Activated naive CD4-positive, alpha-beta T cell treated with anti-CD3 and anti-CD28 coated beads, Interleukin-2, amount 10 ng/mL, durations not matched to agents 7 days and 5 days (primary cell): Measurements from ENCODE around the gene SLC6A6.
A peak's percentile ranks its signal among the peaks of the same experiment; 100 is the strongest.

Source experiments
- CTCF ChIA-PET: fragments of 350-600 bp; sonication (Branson Sonifier 250); formaldehyde crosslinking; loops from one replicate; lab custom pipeline; 2021; ENCODE audit warnings: antibody characterized with exemption; lab: Charles Lee
- DNase-seq: peaks from one replicate; pipeline ENCODE4 v3.0.0-alpha.2; 2020
- H3K27ac Mint-ChIP-seq: one replicate; pipeline ENCODE4 v1.8.0; 2021; ENCODE audit warnings: mild to moderate bottlenecking, moderate library complexity, mixed read lengths
- H3K27me3 Mint-ChIP-seq: one replicate; pipeline ENCODE4 v1.8.0; 2021; ENCODE audit warnings: mild to moderate bottlenecking, mixed read lengths
- H3K36me3 Mint-ChIP-seq: one replicate; pipeline ENCODE4 v1.8.0; 2021; ENCODE audit warnings: mixed read lengths
- H3K4me1 Mint-ChIP-seq: one replicate; pipeline ENCODE4 v1.8.0; 2021; ENCODE audit warnings: mixed read lengths
- H3K4me3 Mint-ChIP-seq: one replicate; pipeline ENCODE4 v1.8.0; 2021; ENCODE audit warnings: mild to moderate bottlenecking, moderate library complexity, mixed read lengths
- H3K9me3 Mint-ChIP-seq: one replicate; pipeline ENCODE4 v1.8.0; 2021; ENCODE audit warnings: mixed read lengths

SLC6A6 gene

GRCh38 chr3:14478956-14479550 is 76.6 kb downstream of the SLC6A6 start:
- no peaks in the 10 kb centered on the region for H3K4me1 Mint-ChIP-seq
- CTCF ChIA-PET = no interaction called here

GRCh38 chr3:14479591-14479990 is 77.2 kb downstream of the SLC6A6 start:
- DNase-seq = no peak
- Mint-ChIP-seq H3K4me3 (no peak overlapping the region), H3K27me3 (no peaks in the 10 kb centered on the region), H3K27ac (no peak overlapping the region), H3K36me3 (peaks cover 24% of the 10 kb centered on the region), H3K9me3 (no peaks in the 10 kb centered on the region), H3K4me1 (no peaks in the 10 kb centered on the region)
- CTCF ChIA-PET = no interaction called here

More at GRCh38 chr3:14478956-14479550, 76.6 kb downstream of the SLC6A6 start:
- H3K36me3 Mint-ChIP-seq = peaks cover 23% of the 10 kb centered on the region
- no peaks in the 10 kb centered on the region for H3K9me3 Mint-ChIP-seq
- H3K27ac Mint-ChIP-seq = peak overlapping the region; percentile 58
- DNase-seq = no peak
- no peaks in the 10 kb centered on the region for H3K27me3 Mint-ChIP-seq
- no peak overlapping the region for H3K4me3 Mint-ChIP-seq

- CTCF ChIA-PET = interaction anchor here (1.2 kb wide), 1 partner anchor 277 kb away, joined by 4 read pairs; no protein-coding TSS in a partner anchor
- Mint-ChIP-seq H3K4me3 (no peak overlapping the region), H3K4me1 (no peaks in the 10 kb centered on the region), H3K27ac (no peak overlapping the region), H3K9me3 (no peaks in the 10 kb centered on the region), H3K36me3 (peaks cover 29% of the 10 kb centered on the region), H3K27me3 (no peaks in the 10 kb centered on the region)
- no peak for DNase-seq
Measured at GRCh38 chr3:14480207-14481017, 78.0 kb downstream of the SLC6A6 start.

- Mint-ChIP-seq H3K36me3 (peaks cover 31% of the 10 kb centered on the region), H3K27me3 (no peaks in the 10 kb centered on the region), H3K4me3 (no peak overlapping the region), H3K4me1 (no peaks in the 10 kb centered on the region), H3K27ac (no peak overlapping the region), H3K9me3 (no peaks in the 10 kb centered on the region)
- no peak for DNase-seq
- CTCF ChIA-PET = interaction anchor here (1.2 kb wide), 1 partner anchor 277 kb away, joined by 4 read pairs; no protein-coding TSS in a partner anchor
Measured at GRCh38 chr3:14481018-14481645, 78.7 kb downstream of the SLC6A6 start.

GRCh38 chr3:14481646-14482036 is 79.2 kb downstream of the SLC6A6 start:
- CTCF ChIA-PET = interaction anchor here (1.2 kb wide), 1 partner anchor 278 kb away, joined by 4 read pairs; no protein-coding TSS in a partner anchor
- Mint-ChIP-seq H3K27me3 (no peaks in the 10 kb centered on the region), H3K36me3 (peaks cover 31% of the 10 kb centered on the region), H3K27ac (no peak overlapping the region), H3K9me3 (no peaks in the 10 kb centered on the region), H3K4me1 (no peaks in the 10 kb centered on the region), H3K4me3 (no peak overlapping the region)
- DNase-seq = no peak

GRCh38 chr3:14482271-14482721 is 79.9 kb downstream of the SLC6A6 start:
- H3K27ac Mint-ChIP-seq = no peak overlapping the region
- CTCF ChIA-PET = no interaction called here
- H3K36me3 Mint-ChIP-seq = peaks cover 33% of the 10 kb centered on the region
- H3K27me3 Mint-ChIP-seq = no peaks in the 10 kb centered on the region
- H3K9me3 Mint-ChIP-seq = no peaks in the 10 kb centered on the region
- no peak overlapping the region for H3K4me3 Mint-ChIP-seq
- no peak for DNase-seq
- H3K4me1 Mint-ChIP-seq = no peaks in the 10 kb centered on the region

- no peak overlapping the region for H3K27ac Mint-ChIP-seq
Measured at GRCh38 chr3:14483286-14483685, 80.9 kb downstream of the SLC6A6 start.

GRCh38 chr3:14484741-14485140 is 82.3 kb downstream of the SLC6A6 start:
- CTCF ChIA-PET = no interaction called here
- Mint-ChIP-seq H3K9me3 (no peaks in the 10 kb centered on the region), H3K27ac (no peak overlapping the region), H3K4me1 (no peaks in the 10 kb centered on the region), H3K36me3 (peaks cover 22% of the 10 kb centered on the region), H3K4me3 (no peak overlapping the region), H3K27me3 (no peaks in the 10 kb centered on the region)
- DNase-seq = no peak

More at GRCh38 chr3:14483286-14483685, 80.9 kb downstream of the SLC6A6 start:
- H3K4me1 Mint-ChIP-seq = no peaks in the 10 kb centered on the region
- CTCF ChIA-PET = no interaction called here
- H3K4me3 Mint-ChIP-seq = no peak overlapping the region
- no peaks in the 10 kb centered on the region for H3K9me3 Mint-ChIP-seq
- H3K36me3 Mint-ChIP-seq = peaks cover 27% of the 10 kb centered on the region
- no peak for DNase-seq
- no peaks in the 10 kb centered on the region for H3K27me3 Mint-ChIP-seq

- Mint-ChIP-seq H3K4me1 (no peaks in the 10 kb centered on the region), H3K27me3 (no peaks in the 10 kb centered on the region), H3K36me3 (peaks cover 25% of the 10 kb centered on the region), H3K9me3 (no peaks in the 10 kb centered on the region), H3K27ac (no peak overlapping the region), H3K4me3 (no peak overlapping the region)
- CTCF ChIA-PET = interaction anchor here (1.1 kb wide), 1 partner anchor 21 kb away, joined by 3 read pairs; no protein-coding TSS in a partner anchor
- DNase-seq = no peak
Measured at GRCh38 chr3:14485981-14486380, 83.6 kb downstream of the SLC6A6 start.

- Mint-ChIP-seq H3K9me3 (no peaks in the 10 kb centered on the region), H3K27me3 (no peaks in the 10 kb centered on the region), H3K27ac (no peak overlapping the region), H3K4me1 (no peaks in the 10 kb centered on the region), H3K36me3 (peaks cover 23% of the 10 kb centered on the region), H3K4me3 (no peak overlapping the region)
- CTCF ChIA-PET = interaction anchor here (1.1 kb wide), 1 partner anchor 20 kb away, joined by 3 read pairs; no protein-coding TSS in a partner anchor
- no peak for DNase-seq
Measured at GRCh38 chr3:14486460-14486859, 84.1 kb downstream of the SLC6A6 start.

GRCh38 chr3:14487086-14487485 is 84.7 kb downstream of the SLC6A6 start:
- H3K27ac Mint-ChIP-seq = no peak overlapping the region
- no peak overlapping the region for H3K4me3 Mint-ChIP-seq
- H3K36me3 Mint-ChIP-seq = peaks cover 18% of the 10 kb centered on the region
- no peaks in the 10 kb centered on the region for H3K27me3 Mint-ChIP-seq
- H3K4me1 Mint-ChIP-seq = no peaks in the 10 kb centered on the region
- CTCF ChIA-PET = interaction anchor here (1.1 kb wide), 1 partner anchor 20 kb away, joined by 3 read pairs; no protein-coding TSS in a partner anchor
- no peak for DNase-seq
- no peaks in the 10 kb centered on the region for H3K9me3 Mint-ChIP-seq

GRCh38 chr3:14487821-14488220 is 85.4 kb downstream of the SLC6A6 start:
- H3K27ac Mint-ChIP-seq = no peak overlapping the region
- H3K9me3 Mint-ChIP-seq = no peaks in the 10 kb centered on the region
- H3K4me3 Mint-ChIP-seq = no peak overlapping the region
- H3K36me3 Mint-ChIP-seq = peaks cover 18% of the 10 kb centered on the region
- CTCF ChIA-PET = no interaction called here
- H3K4me1 Mint-ChIP-seq = no peaks in the 10 kb centered on the region
- DNase-seq = no peak
- H3K27me3 Mint-ChIP-seq = no peaks in the 10 kb centered on the region

- CTCF ChIA-PET = no interaction called here
- Mint-ChIP-seq H3K36me3 (peaks cover 18% of the 10 kb centered on the region), H3K9me3 (no peaks in the 10 kb centered on the region), H3K4me1 (no peaks in the 10 kb centered on the region), H3K27ac (peak overlapping the region; percentile 33), H3K27me3 (no peaks in the 10 kb centered on the region), H3K4me3 (no peak overlapping the region)
- no peak for DNase-seq
Measured at GRCh38 chr3:14488286-14489041, 86.1 kb downstream of the SLC6A6 start.

- no peaks in the 10 kb centered on the region for H3K9me3 Mint-ChIP-seq
- CTCF ChIA-PET = no interaction called here
- H3K4me1 Mint-ChIP-seq = no peaks in the 10 kb centered on the region
- no peaks in the 10 kb centered on the region for H3K27me3 Mint-ChIP-seq
- no peak for DNase-seq
- H3K36me3 Mint-ChIP-seq = peaks cover 16% of the 10 kb centered on the region
- no peak overlapping the region for H3K4me3 Mint-ChIP-seq
- H3K27ac Mint-ChIP-seq = no peak overlapping the region
Measured at GRCh38 chr3:14489641-14490040, 87.2 kb downstream of the SLC6A6 start.
